HAP-1 (cell line): ENCODE results near the gene TRAPPC3.
A peak's percentile ranks its signal among the peaks of the same experiment; 100 is the strongest.

Experiments used
- DNase-seq, 2 experiments: peaks; one replicate each; pipeline ENCODE4 v3.0.0-alpha.2; 2016 to 2020; ENCODE audit warnings: low spot score in 2 of 2
- H3K27me3 ChIP-seq: fragments of 250-450 bp; sonication (Bioruptor Pico); 2 replicates; pipeline ENCODE4 v1.5.1; 2020; ENCODE audit warnings: low read depth, mild to moderate bottlenecking, moderate library complexity
- H3K36me3 ChIP-seq: fragments of 250-450 bp; sonication (Bioruptor Pico); replicated peaks from 2 replicates; pipeline ENCODE4 v1.5.1; 2020; ENCODE audit warnings: mild to moderate bottlenecking
- H3K4me1 ChIP-seq: fragments of 250-450 bp; sonication (Bioruptor Pico); 2 replicates; pipeline ENCODE4 v1.5.1; 2020; ENCODE audit warnings: mild to moderate bottlenecking
- H3K4me3 ChIP-seq: fragments of 250-450 bp; sonication (Bioruptor Pico); 2 replicates; pipeline ENCODE4 v1.5.1; 2020; ENCODE audit warnings: mild to moderate bottlenecking, moderate library complexity
- H3K9me3 ChIP-seq: fragments of 250-450 bp; sonication (Bioruptor Pico); 2 replicates; pipeline ENCODE4 v1.5.1; 2020; ENCODE audit warnings: mild to moderate bottlenecking, moderate library complexity
- in situ Hi-C: fragments of 300-500 bp; cut with MboI; formaldehyde crosslinking; loops from 3 replicates; pipeline ENCODE4 v1.14.3; 2020; ENCODE audit warnings: low sequenced_read_pairs, inconsistent platforms, mixed read lengths

TRAPPC3 gene

GRCh38 chr1:36091698-36092097 lies 57.6 kb downstream of the TRAPPC3 start:
- Histone ChIP-seq H3K9me3 (no peaks in the 10 kb centered on the region), H3K4me1 (peaks cover 3% of the 10 kb centered on the region), H3K36me3 (peaks cover 60% of the 10 kb centered on the region), H3K27me3 (no peaks in the 10 kb centered on the region), H3K4me3 (no peak overlapping the region)
- DNase-seq: no peak
- in situ Hi-C loops: loop anchor here (5.0 kb wide), 1 partner anchor 96 kb away; no protein-coding TSS in a partner anchor

- Histone ChIP-seq H3K27me3 (no peaks in the 10 kb centered on the region), H3K4me3 (no peak overlapping the region), H3K9me3 (no peaks in the 10 kb centered on the region), H3K4me1 (peaks cover 3% of the 10 kb centered on the region), H3K36me3 (peaks cover 56% of the 10 kb centered on the region)
- DNase-seq: no peak
- in situ Hi-C loops: loop anchor here (5.0 kb wide), 1 partner anchor 96 kb away; no protein-coding TSS in a partner anchor
Measured at GRCh38 chr1:36091141-36091540, 58.1 kb downstream of the TRAPPC3 start.

DNA sequence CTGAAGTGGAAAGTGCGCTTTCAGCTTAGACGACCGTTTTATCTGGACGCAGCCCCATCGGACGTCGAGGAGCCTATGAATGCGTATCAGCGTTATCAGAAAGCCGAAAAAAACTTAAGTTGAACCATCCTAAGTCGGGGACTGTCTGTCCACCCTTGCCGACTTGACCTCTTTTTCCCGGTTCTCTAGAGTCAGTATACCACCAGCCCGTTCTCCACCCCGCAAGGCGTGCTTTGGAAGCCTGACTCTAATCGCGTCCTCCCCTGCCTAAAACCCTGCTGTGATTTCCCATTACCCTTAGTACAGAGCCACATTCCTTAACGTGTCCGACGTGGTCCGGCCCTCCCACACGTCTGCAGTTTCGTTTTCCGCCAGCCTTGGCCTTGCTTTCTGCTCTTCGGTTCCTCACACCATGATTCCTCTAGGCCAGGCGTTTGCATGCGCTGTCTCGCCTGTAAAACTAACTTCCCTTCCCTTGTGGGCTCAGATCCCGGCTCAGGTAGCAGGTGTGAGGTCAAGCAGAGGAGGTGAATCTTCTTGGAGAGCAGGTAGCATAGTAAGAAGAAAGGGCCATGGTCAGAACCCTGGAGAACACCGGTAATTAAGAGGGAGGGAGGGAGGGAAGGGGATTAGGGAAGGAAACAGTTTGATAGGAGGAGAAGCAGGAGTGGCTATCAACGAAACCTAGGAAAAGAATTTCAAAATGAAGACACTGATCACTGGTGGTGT lies 59.7 kb downstream of the TRAPPC3 start:
- Histone ChIP-seq H3K4me1 (peaks cover 3% of the 10 kb centered on the region), H3K4me3 (peak overlapping the region; percentile 97), H3K9me3 (no peaks in the 10 kb centered on the region), H3K36me3 (peaks cover 42% of the 10 kb centered on the region), H3K27me3 (no peaks in the 10 kb centered on the region)
- peak; percentile 26 to 44 for DNase-seq
- in situ Hi-C loops: loop anchor here (5.0 kb wide), 1 partner anchor 98 kb away; no protein-coding TSS in a partner anchor

- peaks cover 34% of the 10 kb centered on the region for H3K36me3 ChIP-seq
- peaks cover 3% of the 10 kb centered on the region for H3K4me1 ChIP-seq
- H3K27me3 ChIP-seq: no peaks in the 10 kb centered on the region
- peak; percentile 83 to 93 for DNase-seq
- H3K9me3 ChIP-seq: no peaks in the 10 kb centered on the region
- in situ Hi-C loops: no loop called here
- peak within 1 kb of the TSS; percentile 97 for H3K4me3 ChIP-seq
Measured at GRCh38 chr1:36088577-36089392, 60.5 kb downstream of the TRAPPC3 start, which contains the start of gene ADPRS. Gene ADPRS, plus strand, starts transcription at chr1:36088892. Its CDS starts 13 bp downstream, at chr1:36088905.

GRCh38 chr1:36088265-36088576 lies 61.1 kb downstream of the TRAPPC3 start:
- Histone ChIP-seq H3K27me3 (no peaks in the 10 kb centered on the region), H3K9me3 (no peaks in the 10 kb centered on the region), H3K4me3 (peak overlapping the region; percentile 97), H3K36me3 (peaks cover 28% of the 10 kb centered on the region), H3K4me1 (peaks cover 3% of the 10 kb centered on the region)
- in situ Hi-C loops: no loop called here
- no peak for DNase-seq

GRCh38 chr1:36087233-36088123 lies 61.8 kb downstream of the TRAPPC3 start:
- no peak overlapping the region; the same call in 1 of the 2 replicates for H3K4me3 ChIP-seq
- H3K36me3 ChIP-seq: peaks cover 21% of the 10 kb centered on the region
- H3K27me3 ChIP-seq: no peaks in the 10 kb centered on the region
- H3K9me3 ChIP-seq: no peaks in the 10 kb centered on the region
- peaks cover 3% of the 10 kb centered on the region for H3K4me1 ChIP-seq
- no peak for DNase-seq
- in situ Hi-C loops: no loop called here
